Ovary (tissue), 3 donors: Measurements from ENCODE around the gene IGHMBP2.

Experiments used
- CTCF ChIP-seq, 3 donors: fragments of 450-650 bp in 2 of 3; fragments of 200-600 bp in 1 of 3; IDR thresholded peaks; one replicate each; pipeline versions ENCODE4 v1.5.1 to v1.8.0; 2016 to 2022; ENCODE audit warnings: antibody characterized with exemption in 3 of 3, mild to moderate bottlenecking in 1 of 3
- POLR2A ChIP-seq: fragments of 450-650 bp; IDR thresholded peaks from one replicate; pipeline ENCODE4 v1.6.1; 2017; ENCODE audit warnings: antibody characterized with exemption, mild to moderate bottlenecking, moderate library complexity
- donor health status: DM: no; HTN: no; CAD: no.

DNA sequence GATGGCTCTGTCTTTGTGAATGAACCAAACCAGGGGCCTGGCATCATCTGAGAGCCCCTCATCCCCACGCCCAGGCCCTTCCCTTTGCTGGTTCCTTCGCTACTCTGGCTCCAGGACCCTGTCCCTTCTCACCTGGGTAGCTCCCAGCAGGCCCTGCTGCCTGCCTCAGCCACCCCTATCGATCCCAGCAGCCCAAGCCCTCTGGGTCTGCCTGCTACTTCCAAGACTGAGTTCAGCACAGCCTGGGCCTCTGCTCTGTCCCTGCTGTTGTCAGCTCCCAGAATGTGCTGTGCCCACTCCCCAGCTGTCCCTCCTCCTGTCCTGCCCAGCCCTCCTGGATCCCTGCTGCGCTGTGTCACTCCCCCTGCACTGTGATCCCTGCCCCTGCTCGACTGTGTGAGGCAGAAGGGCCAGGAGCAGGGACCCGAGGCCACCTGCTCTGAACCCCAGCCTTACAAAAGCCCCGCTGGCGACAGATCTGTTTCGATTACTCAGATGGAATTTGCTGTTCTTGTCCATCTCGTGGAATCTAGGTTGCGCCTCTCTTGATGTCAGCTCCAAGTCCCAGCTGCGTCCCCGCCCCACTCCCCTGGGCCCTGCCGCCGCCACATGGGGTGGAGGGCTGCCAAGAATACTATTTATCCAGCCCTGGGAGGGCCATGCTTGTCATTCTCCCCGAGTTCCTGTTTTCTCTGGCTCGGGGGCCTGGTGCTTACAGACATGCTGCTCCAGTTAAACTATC, 13.0 kb upstream of the IGHMBP2 start:
- TF ChIP-seq CTCF (IDR thresholded peaks at IDR 0.05) (peak in 1 of 3 donors; percentile 4), POLR2A (no peak)
